Subcutaneous abdominal adipose tissue (tissue), 5 donors: ENCODE results near the gene ACSS2.
"Not testable (repeated sequence)": the region's sequence is repeated elsewhere in the genome, so short reads cannot be mapped to it uniquely, and the experiment has no call there.

ENCODE experiments used
- H3K27ac ChIP-seq: one replicate; pipeline ENCODE4 v1.7.0; 2013; ENCODE audit warnings: low read depth, mild to moderate bottlenecking, inconsistent platforms, low read length, moderate library complexity
- H3K27me3 ChIP-seq, 5 donors: one replicate each; pipeline ENCODE4 v1.7.0; 2013; ENCODE audit warnings: low read length in 5 of 5, inconsistent platforms in 1 of 5; ENCODE audit not compliant: control insufficient read depth in 5 of 5, insufficient read depth in 4 of 5
- H3K36me3 ChIP-seq, 5 donors: one replicate each; pipeline ENCODE4 v1.7.0; 2013; ENCODE audit warnings: low read length in 5 of 5; ENCODE audit not compliant: control insufficient read depth in 5 of 5, insufficient read depth in 5 of 5
- H3K4me1 ChIP-seq, 5 donors: one replicate each; pipeline ENCODE4 v1.7.0; 2013; ENCODE audit warnings: low read length in 5 of 5, mild to moderate bottlenecking in 3 of 5, moderate library complexity in 1 of 5; ENCODE audit not compliant: control insufficient read depth in 5 of 5, insufficient read depth in 5 of 5
- H3K4me3 ChIP-seq, 5 donors: one replicate each; pipeline ENCODE4 v1.7.0; 2013; ENCODE audit warnings: low read length in 5 of 5, low read depth in 1 of 5
- H3K9ac ChIP-seq, 5 donors: one replicate each; pipeline ENCODE4 v1.7.0; 2013; ENCODE audit warnings: low read length in 5 of 5, mild to moderate bottlenecking in 4 of 5, moderate library complexity in 3 of 5
- H3K9me3 ChIP-seq, 5 donors: one replicate each; pipeline ENCODE4 v1.7.0; 2013; ENCODE audit warnings: low read length in 5 of 5; ENCODE audit not compliant: control insufficient read depth in 5 of 5
- donor health status: healthy.
- donor health status: healthy.
- donor health status: healthy.
- donor health status: healthy.
- donor health status: healthy.

Gene ACSS2

GRCh38 chr20:34884260-34884659, 7.8 kb downstream of the ACSS2 start:
- H3K9ac ChIP-seq, result no peak overlapping the region
- H3K9me3 ChIP-seq, result no peaks in the 10 kb centered on the region
- H3K4me3 ChIP-seq, result no peak overlapping the region
- H3K27me3 ChIP-seq, result no peaks in the 10 kb centered on the region
- peak overlapping the region; percentile 65 for H3K27ac ChIP-seq
- peaks cover 0 to 70% (median 24%) of the 10 kb centered on the region in 5 donors for H3K4me1 ChIP-seq
- H3K36me3 ChIP-seq, result peaks cover 20 to 30% (median 24%) of the 10 kb centered on the region in 5 donors

- no peak overlapping the region for H3K9ac ChIP-seq
- no peaks in the 10 kb centered on the region for H3K27me3 ChIP-seq
- peaks cover 0 to 61% (median 14%) of the 10 kb centered on the region in 5 donors for H3K4me1 ChIP-seq
- H3K36me3 ChIP-seq, result peaks cover 20 to 33% (median 27%) of the 10 kb centered on the region in 5 donors
- H3K4me3 ChIP-seq, result no peak overlapping the region
- H3K27ac ChIP-seq, result no peak overlapping the region
- H3K9me3 ChIP-seq, result no peaks in the 10 kb centered on the region
Observed at GRCh38 chr20:34886122-34886521, 9.7 kb downstream of the ACSS2 start.

- Histone ChIP-seq H3K27me3 (no peaks in the 10 kb centered on the region), H3K4me1 (peaks cover 0 to 60% (median 20%) of the 10 kb centered on the region in 5 donors), H3K9me3 (no peaks in the 10 kb centered on the region), H3K27ac (peak overlapping the region; percentile 33), H3K4me3 (no peak overlapping the region), H3K9ac (no peak overlapping the region), H3K36me3 (peaks cover 20 to 39% (median 27%) of the 10 kb centered on the region in 5 donors)
Observed at GRCh38 chr20:34887023-34887422, 10.6 kb downstream of the ACSS2 start.

- H3K9me3 ChIP-seq, result no peaks in the 10 kb centered on the region
- H3K27me3 ChIP-seq, result no peaks in the 10 kb centered on the region
- peaks cover 12 to 32% (median 18%) of the 10 kb centered on the region in 5 donors for H3K36me3 ChIP-seq
- H3K27ac ChIP-seq, result peak overlapping the region; percentile 38
- H3K4me3 ChIP-seq, result no peak overlapping the region
- H3K4me1 ChIP-seq, result peaks cover 0 to 58% (median 22%) of the 10 kb centered on the region in 5 donors
- no peak overlapping the region for H3K9ac ChIP-seq
Observed at GRCh38 chr20:34888468-34888867, 12.1 kb downstream of the ACSS2 start.

- H3K36me3 ChIP-seq, result peaks cover 0 to 18% (median 3%) of the 10 kb centered on the region in 5 donors
- H3K27me3 ChIP-seq, result no peaks in the 10 kb centered on the region
- peaks cover 0 to 55% (median 28%) of the 10 kb centered on the region in 5 donors for H3K4me1 ChIP-seq
- no peak overlapping the region for H3K4me3 ChIP-seq
- H3K9me3 ChIP-seq, result no peaks in the 10 kb centered on the region
- H3K9ac ChIP-seq, result no peak overlapping the region
- H3K27ac ChIP-seq, result peak overlapping the region; percentile 86
Observed at GRCh38 chr20:34891166-34892062, 15.0 kb downstream of the ACSS2 start.

GRCh38 chr20:34892671-34893070, 16.3 kb downstream of the ACSS2 start:
- Histone ChIP-seq H3K9ac (peak overlapping the region in 2 of 5 donors; percentile 30 to 46), H3K9me3 (no peaks in the 10 kb centered on the region), H3K36me3 (peaks cover 0 to 12% (median 3%) of the 10 kb centered on the region in 5 donors), H3K4me3 (no peak overlapping the region), H3K27me3 (no peaks in the 10 kb centered on the region), H3K27ac (peak overlapping the region; percentile 86), H3K4me1 (peaks cover 0 to 55% (median 28%) of the 10 kb centered on the region in 5 donors)

- Histone ChIP-seq H3K9me3 (no peaks in the 10 kb centered on the region), H3K27me3 (no peaks in the 10 kb centered on the region), H3K36me3 (peaks cover 0 to 12% (median 3%) of the 10 kb centered on the region in 5 donors), H3K4me1 (peaks cover 0 to 51% (median 28%) of the 10 kb centered on the region in 5 donors), H3K9ac (no peak overlapping the region), H3K27ac (peak overlapping the region; percentile 58), H3K4me3 (no peak overlapping the region)
Observed at GRCh38 chr20:34894723-34895122, 18.3 kb downstream of the ACSS2 start.

- Histone ChIP-seq H3K4me3 (no peak overlapping the region), H3K27me3 (no peaks in the 10 kb centered on the region), H3K27ac (peak overlapping the region; percentile 57), H3K9me3 (no peaks in the 10 kb centered on the region), H3K36me3 (peaks cover 0 to 12% (median 3%) of the 10 kb centered on the region in 5 donors), H3K4me1 (peaks cover 0 to 47% (median 31%) of the 10 kb centered on the region in 5 donors), H3K9ac (no peak overlapping the region)
Observed at GRCh38 chr20:34895465-34895864, 19.1 kb downstream of the ACSS2 start.

- H3K4me1 ChIP-seq, result peaks cover 0 to 43% (median 31%) of the 10 kb centered on the region in 5 donors
- peak overlapping the region; percentile 57 for H3K27ac ChIP-seq
- H3K9ac ChIP-seq, result peak overlapping the region in 1 of 5 donors; percentile 17
- no peaks in the 10 kb centered on the region for H3K27me3 ChIP-seq
- peaks cover 0 to 9% (median 3%) of the 10 kb centered on the region in 5 donors for H3K36me3 ChIP-seq
- no peaks in the 10 kb centered on the region for H3K9me3 ChIP-seq
- H3K4me3 ChIP-seq, result no peak overlapping the region
Observed at GRCh38 chr20:34896086-34896621, 19.7 kb downstream of the ACSS2 start.

- not testable (repeated sequence) for H3K9ac ChIP-seq, H3K27me3 ChIP-seq, H3K4me3 ChIP-seq, H3K27ac ChIP-seq, H3K36me3 ChIP-seq, H3K9me3 ChIP-seq
- H3K4me1 ChIP-seq, result peaks cover 0 to 37% (median 17%) of the 10 kb centered on the region in 5 donors
Observed at GRCh38 chr20:34898129-34898528, 21.7 kb downstream of the ACSS2 start.
